ENCODE measurements around the gene ATOH1. TPM values are rescaled to one million over a fixed set of nuclear protein-coding genes. Genes with fewer than 3 reads are reported as not detected.

ATOH1 gene
- total and polyA plus RNA-seq, 2 of the 4 experiments (the other 2 are of a cell fraction): not detected

GRCh38 chr4:93878566-93878965 lies 50.0 kb downstream of the ATOH1 start:
- Histone ChIP-seq H2AK5ac (ENCODE audit: low read depth, low read length) (no peak overlapping the region), H3K9me3 (ENCODE audit: control insufficient read depth, insufficient read depth, low read length) (no peaks in the 10 kb centered on the region), H3K27me3 (ENCODE audit: control insufficient read depth, insufficient read depth, low read length) (no peaks in the 10 kb centered on the region), H3K9me1 (ENCODE audit: insufficient read depth, low read length) (no peaks in the 10 kb centered on the region), H3K4me1 (ENCODE audit: control insufficient read depth, insufficient read depth, low read length) (no peaks in the 10 kb centered on the region), H3K36me3 (ENCODE audit: control insufficient read depth, insufficient read depth, low read length) (no peaks in the 10 kb centered on the region), H3K4me3 (ENCODE audit: insufficient read depth, low read depth, low read length) (no peak overlapping the region), H3K23ac (ENCODE audit: low read depth, low read length) (no peak overlapping the region), H3K9ac (ENCODE audit: low read depth, low read length) (no peak overlapping the region), H3K4ac (ENCODE audit: low read depth, low read length) (no peak overlapping the region), H3K18ac (ENCODE audit: low read depth, low read length) (no peak overlapping the region), H3K4me2 (ENCODE audit: low read depth, low read length) (no peak overlapping the region), H2BK5ac (ENCODE audit: low read depth, low read length, poor library complexity, severe bottlenecking) (no peak overlapping the region), H2BK120ac (ENCODE audit: low read depth, low read length) (no peak overlapping the region), H2BK20ac (ENCODE audit: low read depth, low read length) (no peak overlapping the region), H4K20me1 (ENCODE audit: insufficient read depth, low read length) (no peaks in the 10 kb centered on the region), H3K79me1 (ENCODE audit: low read depth in 1 of 2, low read length in 2 of 2) (no peaks in the 10 kb centered on the region), H2AK9ac (replicated peaks; ENCODE audit: low read depth, low read length, poor library complexity) (no peak overlapping the region), H3K56ac (ENCODE audit: extremely low read depth, insufficient read depth, low read length) (no peak overlapping the region), H4K8ac (ENCODE audit: low read depth in 2 of 2, low read length in 2 of 2) (no peak overlapping the region), H4K5ac (ENCODE audit: low read depth, low read length) (no peak overlapping the region), H3K27ac (ENCODE audit: insufficient read depth, low read length) (no peak overlapping the region), H3K14ac (replicated peaks; ENCODE audit: low read depth, low read length) (no peak overlapping the region), H2AFZ (replicated peaks; ENCODE audit: low read length, poor library complexity) (no peak overlapping the region), H2BK15ac (ENCODE audit: low read depth, low read length) (no peak overlapping the region), H4K91ac (ENCODE audit: insufficient read depth, low read depth, low read length) (no peak overlapping the region)
- intact Hi-C loops (cut with micrococcal nuclease): no loop called here
- in situ Hi-C loops (cut with MboI; ENCODE audit: low sequenced_read_pairs): no loop called here
- dilution Hi-C loops (cut with HindIII; ENCODE audit: low sequenced_read_pairs, unreplicated experiment): no loop called here
- BruUV-seq (replicated peaks): no TSS peak
- POLR2A ChIA-PET (ENCODE audit: unreplicated experiment): no interaction called here
- TF ChIP-seq CTCF (conservative IDR thresholded peaks at IDR 0.05; ENCODE audit: low read depth, low read length) (no peak), MAFK (IDR thresholded peaks at IDR 0.05; ENCODE audit: low read depth, low read length) (no peak), CEBPB (IDR thresholded peaks at IDR 0.05; ENCODE audit: low read depth, low read length) (no peak), MAZ (IDR thresholded peaks at IDR 0.05; ENCODE audit: borderline replicate concordance, low read depth, low read length) (no peak), RFX5 (IDR thresholded peaks at IDR 0.05; ENCODE audit: low read depth, low read length) (no peak), FOS (IDR thresholded peaks at IDR 0.05; ENCODE audit: low read depth, low read length) (no peak), MXI1 (IDR thresholded peaks at IDR 0.05; ENCODE audit: borderline replicate concordance, low read depth, low read length) (no peak), SMC3 (IDR thresholded peaks at IDR 0.05; ENCODE audit: low read depth, low read length) (no peak), POLR2A (IDR thresholded peaks at IDR 0.05; ENCODE audit: low read depth, low read length) (no peak), CHD1 (IDR thresholded peaks at IDR 0.05; ENCODE audit: low read depth, low read length) (no peak), BHLHE40 (IDR thresholded peaks at IDR 0.05; ENCODE audit: low read depth, low read length) (no peak), ELK1 (IDR thresholded peaks at IDR 0.05; ENCODE audit: borderline replicate concordance, low read depth, low read length) (no peak), RCOR1 (IDR thresholded peaks at IDR 0.05; ENCODE audit: insufficient replicate concordance, low read length) (no peak), RAD21 (IDR thresholded peaks at IDR 0.05; ENCODE audit: low read length) (no peak), NFE2L2 (IDR thresholded peaks at IDR 0.05; ENCODE audit: low read depth, low read length) (no peak), USF2 (IDR thresholded peaks at IDR 0.05; ENCODE audit: low read depth, low read length) (no peak)
- DNase-seq (no peak), ATAC-seq (ENCODE audit: low read depth) (no peak)
- 29% methylated on average over 1 of the region's 1 CpG; no CpG with 5 or more reads in 1 of the 2 experiments for WGBS, 2 experiments (ENCODE audit: extremely low coverage in 2 of 2, insufficient read length in 1 of 2)
- CTCF ChIA-PET: no interaction called here

Data from IMR-90 (cell line).